ENCODE measurements around the gene FOXD1.

Gene FOXD1

GRCh38 chr5:73438645-73439470 lies 9.7 kb downstream of the FOXD1 start:
- no peak for DNase-seq

DNA sequence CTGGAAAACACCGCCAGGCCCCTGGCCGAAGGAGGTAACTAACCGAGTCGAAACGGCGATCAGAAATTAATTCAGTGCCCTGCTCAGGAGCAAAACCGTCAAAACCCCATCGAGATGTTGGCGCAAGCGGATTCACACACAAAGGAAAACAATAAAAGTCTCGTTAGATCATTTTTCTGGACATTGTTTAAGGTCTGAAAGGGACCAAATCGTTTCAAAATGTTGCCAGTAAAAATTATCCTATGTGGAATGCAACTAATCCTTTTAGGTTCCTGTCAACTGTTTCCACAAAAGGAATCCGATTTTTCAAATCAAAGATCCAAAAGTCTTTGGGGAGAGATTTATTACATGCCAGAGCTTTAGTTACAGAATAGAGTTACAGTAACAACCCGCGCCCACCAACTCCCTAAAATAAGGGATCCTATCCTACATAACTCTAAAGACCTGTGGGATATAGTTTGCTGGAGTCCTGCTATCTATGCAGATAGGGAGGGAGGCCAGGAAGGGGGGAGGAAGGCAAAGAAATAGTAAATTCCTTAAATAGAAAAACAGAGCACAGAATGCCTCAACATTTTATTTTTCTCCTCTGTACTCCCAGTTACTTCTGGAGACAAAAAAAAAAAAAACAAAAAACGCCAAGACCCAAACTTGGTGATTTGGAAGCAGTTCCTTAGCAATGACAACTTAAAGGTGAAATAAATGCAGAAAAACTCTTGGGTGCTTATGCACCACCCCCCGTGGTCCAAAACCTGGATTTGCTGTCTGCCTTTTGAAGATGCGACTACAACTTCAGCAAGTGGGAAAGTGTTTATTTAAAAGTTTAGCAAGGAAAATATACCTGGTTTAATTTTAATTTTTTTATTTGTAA lies 10.6 kb downstream of the FOXD1 start:
- DNase-seq = no peak

GRCh38 chr5:73437101-73437776 lies 11.3 kb downstream of the FOXD1 start:
- no peak for DNase-seq

DNA sequence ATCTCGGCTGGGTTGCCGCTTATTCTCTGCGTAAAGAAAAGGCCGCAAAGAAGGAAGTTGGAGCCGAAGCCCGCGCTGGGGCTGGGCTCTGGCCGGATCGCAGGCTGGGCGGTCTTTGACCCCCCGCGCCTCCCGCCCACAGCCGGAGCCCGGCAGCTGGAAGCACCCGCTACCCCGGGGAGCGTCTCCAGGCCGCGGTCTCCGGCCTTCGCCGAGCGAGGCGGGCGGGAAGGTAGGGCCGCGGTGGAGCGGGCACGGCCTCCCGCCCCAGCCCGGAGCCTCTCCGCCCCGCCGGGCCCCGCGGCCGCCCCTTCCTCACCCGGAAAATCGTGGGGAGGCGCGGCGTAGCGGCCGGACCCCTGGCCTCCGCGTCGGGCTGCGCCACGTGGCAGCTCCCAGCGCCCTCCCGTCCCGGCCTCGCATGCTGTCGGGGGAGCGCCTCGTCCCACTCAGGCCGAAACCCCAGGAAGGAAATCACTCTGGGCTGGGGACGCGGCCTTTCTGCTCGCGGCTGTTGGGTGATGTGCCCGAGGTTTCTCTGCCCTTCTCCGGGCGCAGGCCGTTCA lies 12.0 kb downstream of the FOXD1 start:
- DNase-seq = no peak

DNA sequence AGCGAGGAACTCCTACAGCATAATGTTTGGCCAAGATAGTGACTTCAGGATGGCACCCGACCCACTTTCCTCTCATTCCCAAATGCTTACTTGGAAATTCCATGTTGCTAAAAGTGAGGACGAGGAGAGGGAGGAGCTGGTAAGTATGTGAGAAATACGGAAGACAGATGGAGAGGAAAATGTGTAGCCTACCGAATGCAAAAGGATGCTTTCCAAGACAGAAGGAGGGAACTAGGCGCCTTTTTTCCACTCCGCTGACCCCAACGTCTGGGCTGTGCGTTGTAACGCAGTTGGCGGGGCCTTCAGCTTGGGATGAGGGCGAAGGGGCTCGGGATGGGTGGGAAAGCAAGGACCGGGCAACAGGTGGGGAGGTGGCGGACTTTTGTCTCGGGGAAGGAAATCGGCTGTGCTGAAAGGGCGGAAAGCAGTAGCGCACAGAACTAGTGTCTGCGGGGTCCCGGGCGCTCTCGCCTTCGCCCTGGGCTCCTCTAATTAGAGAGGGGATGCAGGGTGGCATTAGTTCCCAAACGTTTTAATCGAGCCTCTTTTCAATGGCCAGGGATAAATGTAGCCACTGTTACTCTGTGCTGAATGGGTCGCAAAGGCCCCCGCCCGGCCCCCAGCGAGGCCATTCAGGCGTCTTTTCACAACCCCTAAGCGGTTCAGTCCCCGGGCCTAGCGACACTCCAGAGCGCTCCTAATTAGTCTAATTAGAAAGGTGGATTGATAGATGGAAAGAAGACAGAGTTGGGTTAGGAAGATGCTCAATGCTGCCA lies 12.6 kb downstream of the FOXD1 start:
- no peak for DNase-seq

GRCh38 chr5:73434907-73435306 lies 13.7 kb downstream of the FOXD1 start:
- DNase-seq = no peak

GRCh38 chr5:73434461-73434860 lies 14.1 kb downstream of the FOXD1 start:
- DNase-seq = no peak

GRCh38 chr5:73433982-73434342 lies 14.6 kb downstream of the FOXD1 start:
- no peak for DNase-seq

DNA sequence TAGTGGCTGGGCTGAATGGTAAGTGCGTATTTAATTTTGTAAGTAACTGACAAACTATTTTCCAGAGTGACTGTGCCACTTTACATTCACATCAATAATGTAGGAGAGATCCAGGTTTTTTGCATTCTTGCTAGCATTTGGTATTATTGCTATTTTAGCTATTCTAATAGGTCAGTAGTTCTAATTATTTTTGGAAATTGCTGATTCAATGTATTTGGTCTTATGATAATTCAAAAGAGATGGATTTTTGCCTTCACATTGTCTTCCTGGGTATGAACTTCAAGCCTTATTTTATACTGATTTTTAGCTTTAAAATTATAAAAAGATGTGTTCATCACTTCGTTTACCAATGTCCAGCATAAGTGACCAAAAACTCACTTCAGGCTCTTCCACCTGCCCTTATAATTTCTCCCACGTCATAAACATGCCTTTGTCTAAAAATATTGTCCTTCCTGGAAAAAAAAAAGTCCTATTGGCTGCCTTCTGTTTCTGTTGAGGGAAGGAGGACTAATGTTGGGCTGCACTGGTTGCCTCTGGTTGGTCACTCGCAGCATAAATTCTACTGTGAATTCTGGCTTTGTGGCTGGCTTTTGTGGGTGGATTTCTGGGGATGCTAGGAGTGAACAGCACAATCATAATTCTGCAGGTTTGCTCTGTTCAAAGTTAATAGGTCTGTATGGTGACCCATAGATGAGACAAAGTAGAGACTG lies 15.2 kb downstream of the FOXD1 start:
- DNase-seq = no peak

DNA sequence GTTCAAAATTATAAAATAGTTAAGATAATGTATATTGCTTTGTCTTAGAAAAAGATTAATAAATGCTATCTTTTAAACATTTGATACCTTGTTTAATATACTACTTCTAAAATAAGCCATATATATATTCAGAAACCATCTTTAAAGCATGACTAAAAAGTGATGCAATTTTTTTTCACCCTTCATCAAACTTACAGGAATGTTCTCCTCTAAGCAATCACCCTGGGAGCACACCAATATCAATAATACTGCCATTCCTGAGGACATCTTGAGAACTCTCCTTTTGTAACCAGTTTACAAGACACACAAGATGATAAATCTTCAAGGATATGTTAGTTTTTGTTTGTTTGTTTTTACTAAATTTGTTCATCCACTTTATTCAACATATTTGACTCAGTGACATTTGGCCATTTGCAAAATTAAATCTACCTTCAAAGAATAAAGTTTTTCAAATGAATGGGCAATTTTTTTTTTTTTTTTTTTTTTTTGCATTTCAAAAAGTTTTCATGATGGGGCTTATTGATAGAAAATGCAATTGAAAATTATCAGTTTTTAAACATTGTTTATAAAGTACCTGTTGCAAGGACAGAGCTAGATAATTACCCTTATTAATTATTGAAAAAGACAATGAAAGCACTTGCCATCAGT lies 17.2 kb downstream of the FOXD1 start:
- no peak for DNase-seq

GRCh38 chr5:73426034-73426433 lies 22.5 kb downstream of the FOXD1 start:
- DNase-seq = no peak

- no peak for DNase-seq
Measured at GRCh38 chr5:73424556-73424977, 24.0 kb downstream of the FOXD1 start.

- no peak for DNase-seq
Measured at GRCh38 chr5:73422164-73422563, 26.4 kb downstream of the FOXD1 start.

- DNase-seq = no peak
Measured at GRCh38 chr5:73420666-73421065, 27.9 kb downstream of the FOXD1 start.

DNA sequence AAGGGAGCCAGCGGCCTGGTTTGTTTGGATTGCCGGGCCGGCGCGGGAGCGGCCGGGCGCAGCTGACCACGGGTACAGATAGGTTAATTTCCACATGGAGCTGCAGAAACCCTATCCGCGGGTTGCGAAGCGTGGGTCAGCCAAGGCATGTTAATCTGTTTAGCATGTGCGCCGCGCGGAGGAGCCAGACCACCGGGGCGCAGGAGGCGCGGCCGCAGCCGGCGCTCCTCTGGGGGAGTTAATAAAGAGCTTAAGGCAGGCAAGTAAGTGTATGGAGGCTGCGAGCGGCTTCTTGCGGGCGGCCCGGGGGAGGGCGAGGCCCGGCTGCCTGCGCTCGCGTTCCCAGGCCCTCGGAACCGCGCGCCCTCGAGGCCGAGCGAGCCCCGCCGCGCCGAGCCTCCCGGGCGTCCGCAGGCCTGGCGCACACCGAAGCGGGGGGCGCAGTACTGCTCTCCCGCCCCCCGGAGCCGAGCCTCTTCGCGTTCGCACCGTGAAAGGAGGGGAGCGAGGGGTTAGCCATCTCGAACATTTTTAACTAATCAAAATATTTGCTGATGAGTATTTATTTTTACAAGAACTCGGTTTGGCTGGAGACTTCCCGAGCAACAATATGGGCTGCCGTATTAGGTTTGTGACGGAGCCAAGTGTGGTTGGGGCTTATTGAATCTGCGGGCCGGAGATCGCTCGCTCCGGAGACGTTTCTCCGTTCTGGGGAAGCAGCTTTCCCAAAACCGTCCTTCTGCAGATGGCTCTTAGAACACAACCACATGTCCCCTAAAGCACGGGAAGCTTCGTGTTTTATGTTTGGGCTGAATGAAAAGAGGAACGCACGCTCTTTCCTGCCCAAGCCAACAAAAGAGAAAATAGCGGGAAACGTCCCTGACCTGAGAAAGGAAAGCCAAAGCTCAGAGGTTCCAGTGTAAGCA lies 28.8 kb downstream of the FOXD1 start:
- no peak for DNase-seq

DNA sequence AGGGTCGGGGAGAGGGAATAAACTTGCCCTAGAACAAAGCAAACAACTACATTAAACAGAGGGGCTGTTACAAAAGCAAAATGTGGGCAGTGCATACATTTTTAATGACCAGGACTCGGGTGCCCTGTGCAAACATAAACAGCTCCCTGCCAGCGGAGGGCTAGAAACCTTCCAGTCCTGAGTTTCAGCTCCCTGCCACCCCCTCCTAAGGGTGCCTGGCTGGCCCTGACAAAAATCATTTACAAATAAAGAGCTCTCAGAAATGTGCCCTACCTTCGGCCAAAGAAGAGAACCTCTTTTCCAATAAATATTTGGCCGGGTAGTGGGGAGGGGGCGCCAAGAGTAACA lies 29.5 kb downstream of the FOXD1 start:
- DNase-seq = no peak

- no peak for DNase-seq
Measured at GRCh38 chr5:73418244-73418691, 30.3 kb downstream of the FOXD1 start.

- DNase-seq = no peak
Measured at GRCh38 chr5:73417303-73418034, 31.1 kb downstream of the FOXD1 start.

DNA sequence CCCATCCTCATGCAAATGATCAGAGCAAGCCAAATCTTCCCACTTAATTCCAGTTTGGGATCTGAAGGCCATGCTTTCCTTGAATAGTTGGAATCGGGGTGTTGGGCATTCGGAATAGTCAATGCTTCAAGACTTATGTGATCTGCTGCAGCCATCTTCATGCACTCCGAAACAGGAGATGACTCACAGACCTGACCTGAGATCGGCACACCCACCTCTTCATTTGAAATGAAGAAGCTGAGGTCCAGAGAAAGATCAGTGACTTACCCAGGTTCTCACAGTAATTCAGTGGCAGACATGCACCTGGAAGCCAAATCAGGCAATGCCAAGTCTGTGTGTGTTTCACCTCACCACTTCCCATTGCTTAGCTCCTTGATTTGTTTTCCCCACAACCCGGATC lies 33.0 kb downstream of the FOXD1 start:
- no peak for DNase-seq

Measured in CD4-positive, alpha-beta T cell treated with Interleukin-10 for 1 hour (primary cell).